HG02610 (cell line): Measurements from ENCODE around the gene PRODH.
"Not testable (repeated sequence)": the region's sequence is repeated elsewhere in the genome, so short reads cannot be mapped to it uniquely, and the experiment has no call there.

Source experiments
- ATAC-seq: cut with Tn5 transposase; IDR thresholded peaks from one replicate; pipeline ENCODE4 v1.9.1; 2021; ENCODE audit warnings: mild to moderate bottlenecking, moderate library complexity; ENCODE audit not compliant: unreplicated experiment

PRODH gene

GRCh38 chr22:18954990-18955571, 19.0 kb upstream of the PRODH start:
- no peak for ATAC-seq

GRCh38 chr22:18954303-18954989, 18.4 kb upstream of the PRODH start:
- not testable (repeated sequence) for ATAC-seq

GRCh38 chr22:18953128-18953527, 17.0 kb upstream of the PRODH start:
- not testable (repeated sequence) for ATAC-seq

- no peak for ATAC-seq
Measured at GRCh38 chr22:18952022-18952421, 15.9 kb upstream of the PRODH start.

GRCh38 chr22:18950141-18950540, 14.0 kb upstream of the PRODH start:
- ATAC-seq = no peak

- no peak for ATAC-seq
Measured at GRCh38 chr22:18947905-18948304, 11.8 kb upstream of the PRODH start.

- ATAC-seq = not testable (repeated sequence)
Measured at GRCh38 chr22:18947105-18947504, 11.0 kb upstream of the PRODH start.

- not testable (repeated sequence) for ATAC-seq
Measured at GRCh38 chr22:18938691-18939090, 2.6 kb upstream of the PRODH start.

- not testable (repeated sequence) for ATAC-seq
Measured at GRCh38 chr22:18934688-18935087, 1.4 kb downstream of the PRODH start.

- ATAC-seq = no peak
Measured at GRCh38 chr22:18933914-18934313, 2.2 kb downstream of the PRODH start.

- no peak for ATAC-seq
Measured at GRCh38 chr22:18931905-18932652, 4.0 kb downstream of the PRODH start.

GRCh38 chr22:18929459-18929858, 6.6 kb downstream of the PRODH start:
- ATAC-seq = no peak

GRCh38 chr22:18927573-18927972, 8.5 kb downstream of the PRODH start:
- no peak for ATAC-seq

- no peak for ATAC-seq
Measured at GRCh38 chr22:18927020-18927419, 9.1 kb downstream of the PRODH start.

- ATAC-seq = no peak
Measured at GRCh38 chr22:18925368-18926064, 10.6 kb downstream of the PRODH start.

- ATAC-seq = not testable (repeated sequence)
Measured at GRCh38 chr22:18920257-18920902, 15.7 kb downstream of the PRODH start.

GRCh38 chr22:18917818-18918217, 18.3 kb downstream of the PRODH start:
- ATAC-seq = not testable (repeated sequence)

- ATAC-seq = not testable (repeated sequence)
Measured at GRCh38 chr22:18915550-18915949, 20.5 kb downstream of the PRODH start.

- not testable (repeated sequence) for ATAC-seq
Measured at GRCh38 chr22:18914558-18914957, 21.5 kb downstream of the PRODH start.

GRCh38 chr22:18912264-18912946, 23.7 kb downstream of the PRODH start:
- ATAC-seq = not testable (repeated sequence)
